OCI-LY1 (cell line): Measurements from ENCODE around the gene FAXC.
"Not testable (repeated sequence)": the region's sequence is repeated elsewhere in the genome, so short reads cannot be mapped to it uniquely, and the experiment has no call there.

Experiments
- EZH2 ChIP-seq: fragments of 200-600 bp; sonication (generic), shearing (Covaris generic); IDR thresholded peaks from 2 replicates; pipeline ENCODE4 v1.8.0; 2017; ENCODE audit warnings: borderline replicate concordance, mixed run types, mild to moderate bottlenecking, antibody characterized with exemption, low read length, moderate library complexity, mixed read lengths
- TF ChIP-seq, protein P1 (sequence below): fragments of 200-600 bp; sonication (generic), shearing (Covaris generic); IDR thresholded peaks from 2 replicates; pipeline ENCODE4 v1.5.1; 2017; ENCODE audit warnings: mild to moderate bottlenecking, antibody characterized with exemption, low read length, moderate library complexity, mixed read lengths

DNA sequence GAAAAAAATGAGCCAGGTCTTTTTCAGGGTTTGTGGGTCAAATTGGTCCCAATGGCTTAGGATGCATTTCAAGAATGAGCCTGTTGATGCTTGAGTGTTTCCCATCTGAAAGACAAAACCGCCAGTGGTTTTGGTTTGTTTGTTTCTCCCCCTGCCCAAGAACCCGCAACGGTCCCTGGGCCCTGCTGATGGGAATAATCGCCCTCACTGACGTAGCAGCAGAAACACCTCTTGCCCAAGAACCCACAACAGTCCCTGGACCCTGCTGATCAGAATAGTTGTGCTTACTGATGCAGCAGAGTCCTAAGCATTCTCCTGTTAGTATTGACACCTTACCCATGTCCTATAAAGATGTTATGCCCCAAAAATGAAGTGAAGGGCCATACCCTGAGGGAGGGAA, 82.5 kb downstream of the FAXC start:
- TF ChIP-seq, protein P1, sequence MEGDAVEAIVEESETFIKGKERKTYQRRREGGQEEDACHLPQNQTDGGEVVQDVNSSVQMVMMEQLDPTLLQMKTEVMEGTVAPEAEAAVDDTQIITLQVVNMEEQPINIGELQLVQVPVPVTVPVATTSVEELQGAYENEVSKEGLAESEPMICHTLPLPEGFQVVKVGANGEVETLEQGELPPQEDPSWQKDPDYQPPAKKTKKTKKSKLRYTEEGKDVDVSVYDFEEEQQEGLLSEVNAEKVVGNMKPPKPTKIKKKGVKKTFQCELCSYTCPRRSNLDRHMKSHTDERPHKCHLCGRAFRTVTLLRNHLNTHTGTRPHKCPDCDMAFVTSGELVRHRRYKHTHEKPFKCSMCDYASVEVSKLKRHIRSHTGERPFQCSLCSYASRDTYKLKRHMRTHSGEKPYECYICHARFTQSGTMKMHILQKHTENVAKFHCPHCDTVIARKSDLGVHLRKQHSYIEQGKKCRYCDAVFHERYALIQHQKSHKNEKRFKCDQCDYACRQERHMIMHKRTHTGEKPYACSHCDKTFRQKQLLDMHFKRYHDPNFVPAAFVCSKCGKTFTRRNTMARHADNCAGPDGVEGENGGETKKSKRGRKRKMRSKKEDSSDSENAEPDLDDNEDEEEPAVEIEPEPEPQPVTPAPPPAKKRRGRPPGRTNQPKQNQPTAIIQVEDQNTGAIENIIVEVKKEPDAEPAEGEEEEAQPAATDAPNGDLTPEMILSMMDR, result not testable (repeated sequence)
- not testable (repeated sequence) for TF ChIP-seq EZH2
